ENCODE results near the gene GALNT9. TPM values are rescaled to one million over a fixed set of nuclear protein-coding genes. Genes with fewer than 3 reads are reported as not detected.
"Not testable (repeated sequence)": the region's sequence is repeated elsewhere in the genome, so short reads cannot be mapped to it uniquely, and the experiment has no call there.

The GALNT9 gene
- total RNA-seq, 1 experiment from 2014 or later, result not detected

DNA sequence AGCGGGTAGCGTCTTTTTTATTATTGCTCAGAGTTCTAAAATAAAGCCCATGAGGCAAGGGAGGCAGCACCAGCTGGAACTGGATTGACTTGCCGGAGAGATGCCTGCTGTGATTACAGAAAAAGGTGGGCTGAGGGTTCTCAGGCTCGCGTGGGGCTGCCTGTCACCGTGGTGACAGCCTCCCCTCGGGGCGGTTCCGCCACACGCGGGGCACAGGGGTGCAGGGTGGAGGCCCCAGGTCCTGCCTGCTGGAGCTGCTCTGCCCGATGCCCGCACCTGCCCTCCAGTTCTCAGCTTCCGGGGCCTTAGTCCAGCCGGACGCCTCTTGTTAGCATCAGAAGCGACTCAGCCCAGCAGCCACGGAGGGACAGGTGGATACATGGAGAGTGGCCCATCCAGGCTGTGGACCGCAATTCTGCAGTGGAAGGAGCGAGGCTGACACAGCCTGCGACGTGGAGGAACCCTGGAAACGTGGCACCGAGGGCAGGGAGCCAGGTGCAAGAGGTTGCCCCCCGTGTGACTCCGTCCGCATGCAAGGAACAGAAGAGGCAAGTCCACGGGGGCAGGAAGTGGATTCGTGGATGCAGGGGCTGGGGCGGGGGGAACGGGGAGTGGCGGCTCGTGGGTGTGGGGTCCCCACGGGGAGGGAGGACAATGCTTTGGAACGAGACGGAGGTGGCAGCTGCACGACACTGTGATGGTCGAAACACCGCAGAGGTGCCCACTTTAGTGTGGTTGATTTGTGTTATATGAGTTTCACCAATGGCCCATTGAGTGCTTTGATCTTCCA lies 79.5 kb downstream of the GALNT9 start:
- no peak overlapping the region for H3K4me3 ChIP-seq
- H3K4me1 ChIP-seq (replicated peaks), result no peaks in the 10 kb centered on the region
- no peak for DNase-seq (ENCODE audit: low read depth in 1 of 2, low spot score in 2 of 2)
- H3K36me3 ChIP-seq, result no peaks in the 10 kb centered on the region
- H3K27ac ChIP-seq, result no peak overlapping the region
- H3K27me3 ChIP-seq (replicated peaks), result peaks cover 23% of the 10 kb centered on the region
- no peaks in the 10 kb centered on the region for H3K9me3 ChIP-seq (replicated peaks)

DNA sequence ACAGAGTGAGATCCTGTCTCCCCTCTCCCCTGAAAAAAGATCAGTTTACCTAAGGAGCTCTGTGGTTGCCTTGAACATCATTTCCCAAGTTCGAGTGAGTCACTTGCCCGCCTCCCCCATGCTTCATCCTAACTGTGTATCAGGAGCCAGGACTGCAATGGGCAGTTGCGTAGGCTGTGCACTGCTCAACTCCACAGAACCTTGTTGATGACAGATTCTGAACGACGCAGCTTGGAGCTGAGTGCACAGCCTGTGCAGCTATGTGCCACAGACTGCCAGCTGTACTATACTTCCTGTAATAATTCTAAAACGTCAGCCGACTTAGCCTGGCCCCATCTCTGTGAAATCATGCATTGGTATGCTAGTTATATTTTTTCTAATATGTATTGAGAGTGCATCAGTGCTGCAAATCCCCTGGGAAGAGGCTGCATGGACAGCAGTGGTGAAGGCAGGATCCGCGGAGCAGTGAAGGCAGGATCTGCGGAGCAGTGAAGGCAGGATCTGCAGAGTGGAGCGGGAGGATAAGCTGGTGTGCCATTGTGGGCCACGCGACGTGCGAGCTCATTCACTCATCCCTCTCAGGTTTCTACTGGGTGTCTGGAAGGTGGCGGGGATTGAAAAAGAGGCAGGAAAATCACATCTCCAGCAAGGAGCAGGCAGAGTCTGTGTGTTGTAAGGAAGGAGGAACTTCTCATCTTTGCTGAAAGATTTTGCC lies 80.8 kb downstream of the GALNT9 start:
- no peak for DNase-seq (ENCODE audit: low read depth in 1 of 2, low spot score in 2 of 2)

DNA sequence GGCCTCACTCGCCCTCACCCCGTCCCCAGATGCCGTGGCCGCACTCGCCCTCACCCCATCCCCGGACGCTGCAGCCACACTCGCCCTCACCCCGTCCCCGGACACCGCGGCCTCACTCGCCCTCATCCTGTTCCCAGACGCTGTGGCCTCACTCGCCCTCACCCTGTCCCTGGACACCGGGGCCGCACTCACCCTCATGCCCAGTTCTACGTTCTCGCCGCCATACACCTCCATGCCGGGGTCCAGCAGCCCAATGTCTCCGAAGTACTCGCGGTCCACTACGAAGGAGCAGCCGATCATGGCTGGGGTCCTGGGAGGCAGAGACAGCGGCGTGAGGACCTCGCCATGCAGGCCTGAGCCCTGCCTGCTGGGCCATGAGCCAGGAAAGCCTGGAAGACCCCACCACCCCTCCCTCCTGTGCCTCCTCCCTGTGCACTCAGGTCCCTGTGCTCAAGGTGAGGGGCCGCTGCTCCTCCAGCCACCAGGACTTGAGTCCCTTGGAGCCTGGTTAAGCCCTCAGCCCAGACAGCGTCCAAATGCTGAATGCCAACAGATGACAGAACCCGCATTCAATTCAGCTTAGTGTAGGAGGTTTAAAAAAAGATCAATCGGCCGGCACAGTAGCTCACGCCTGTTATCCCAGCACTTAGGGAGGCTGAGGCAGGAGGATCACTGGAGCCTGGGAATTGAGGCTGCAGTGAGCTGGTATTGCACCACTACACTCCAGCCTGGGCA lies 81.5 kb downstream of the GALNT9 start:
- Histone ChIP-seq H3K4me3 (no peak overlapping the region), H3K27ac (no peak overlapping the region), H3K36me3 (no peaks in the 10 kb centered on the region), H3K4me1 (replicated peaks) (no peaks in the 10 kb centered on the region), H3K27me3 (replicated peaks) (peaks cover 17% of the 10 kb centered on the region), H3K9me3 (replicated peaks) (no peaks in the 10 kb centered on the region)
- no peak for DNase-seq (ENCODE audit: low read depth in 1 of 2, low spot score in 2 of 2)

More for the DNA sequence above, 80.8 kb downstream of the GALNT9 start:
- H3K4me1 ChIP-seq (replicated peaks), result no peaks in the 10 kb centered on the region
- H3K36me3 ChIP-seq, result no peaks in the 10 kb centered on the region
- peaks cover 20% of the 10 kb centered on the region for H3K27me3 ChIP-seq (replicated peaks)
- H3K4me3 ChIP-seq, result no peak overlapping the region
- H3K27ac ChIP-seq, result no peak overlapping the region
- no peaks in the 10 kb centered on the region for H3K9me3 ChIP-seq (replicated peaks)

DNA sequence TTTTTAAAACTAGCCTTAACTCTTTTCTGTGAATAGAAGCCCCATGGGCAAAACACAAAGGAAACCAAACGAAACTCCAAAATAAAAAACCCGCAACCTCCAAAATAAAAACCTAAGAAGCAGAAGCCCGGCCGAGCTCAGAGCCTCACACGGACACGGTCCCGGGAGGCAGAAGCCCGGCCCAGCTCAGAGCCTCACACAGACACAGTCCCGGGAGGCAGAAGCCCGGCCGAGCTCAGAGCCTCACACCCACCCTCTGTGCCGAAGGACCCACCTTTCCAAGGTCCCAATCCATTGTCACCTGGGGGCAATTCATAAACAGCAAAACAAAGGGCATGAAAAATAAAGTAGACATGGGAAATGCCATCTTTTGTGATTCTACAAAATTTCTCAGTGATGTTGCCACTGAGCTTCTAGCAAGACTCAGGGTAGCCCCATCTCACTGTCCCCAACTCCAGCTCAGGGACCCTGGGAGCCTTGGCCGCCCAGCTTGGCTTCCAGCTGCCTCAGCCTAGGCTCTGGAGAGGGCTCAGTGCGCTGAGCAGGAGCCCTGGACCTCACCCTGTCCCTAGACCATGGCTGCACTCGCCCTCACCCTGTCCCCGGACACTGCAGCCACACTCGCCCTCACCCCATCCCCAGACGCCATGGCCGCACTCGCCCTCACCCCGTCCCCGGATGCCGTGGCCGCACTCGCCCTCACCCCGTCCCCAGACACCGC lies 82.2 kb downstream of the GALNT9 start:
- H3K4me1 ChIP-seq (replicated peaks), result no peaks in the 10 kb centered on the region
- H3K27ac ChIP-seq, result no peak overlapping the region
- H3K27me3 ChIP-seq (replicated peaks), result peaks cover 14% of the 10 kb centered on the region
- DNase-seq (ENCODE audit: low read depth in 1 of 2, low spot score in 2 of 2), result no peak
- no peaks in the 10 kb centered on the region for H3K9me3 ChIP-seq (replicated peaks)
- no peaks in the 10 kb centered on the region for H3K36me3 ChIP-seq
- H3K4me3 ChIP-seq, result no peak overlapping the region

DNA sequence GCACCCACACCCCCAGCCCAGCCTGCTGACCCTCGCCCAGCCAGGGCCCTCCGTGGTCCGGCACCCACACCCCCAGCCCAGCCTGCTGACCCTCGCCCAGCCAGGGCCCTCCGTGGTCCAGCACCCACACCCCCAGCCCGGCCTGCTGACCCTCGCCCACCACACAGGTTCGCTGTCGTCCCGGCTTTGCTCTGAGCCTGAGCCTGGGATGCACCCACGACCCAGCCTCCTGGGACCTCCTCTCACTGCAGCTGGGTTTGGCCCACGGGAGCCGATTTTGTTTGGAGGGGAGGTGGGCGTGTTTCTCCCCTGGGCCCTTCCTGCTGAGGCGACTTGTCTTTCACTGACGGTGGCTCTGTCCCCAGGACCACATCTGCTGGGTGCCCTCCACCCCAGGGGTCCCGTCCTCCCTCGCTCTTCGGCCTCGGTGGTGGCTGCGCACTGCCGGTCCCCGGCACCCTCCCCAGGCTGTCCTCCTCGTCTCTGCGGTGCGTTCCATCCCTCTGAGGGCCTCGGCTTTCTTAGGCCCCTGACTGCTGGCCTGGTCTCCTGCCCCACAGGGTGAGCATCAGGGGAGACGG lies 83.8 kb downstream of the GALNT9 start:
- Histone ChIP-seq H3K27ac (no peak overlapping the region), H3K36me3 (no peaks in the 10 kb centered on the region), H3K27me3 (replicated peaks) (peaks cover 10% of the 10 kb centered on the region), H3K9me3 (replicated peaks) (no peaks in the 10 kb centered on the region), H3K4me3 (no peak overlapping the region), H3K4me1 (replicated peaks) (no peaks in the 10 kb centered on the region)
- no peak for DNase-seq (ENCODE audit: low read depth in 1 of 2, low spot score in 2 of 2)

DNA sequence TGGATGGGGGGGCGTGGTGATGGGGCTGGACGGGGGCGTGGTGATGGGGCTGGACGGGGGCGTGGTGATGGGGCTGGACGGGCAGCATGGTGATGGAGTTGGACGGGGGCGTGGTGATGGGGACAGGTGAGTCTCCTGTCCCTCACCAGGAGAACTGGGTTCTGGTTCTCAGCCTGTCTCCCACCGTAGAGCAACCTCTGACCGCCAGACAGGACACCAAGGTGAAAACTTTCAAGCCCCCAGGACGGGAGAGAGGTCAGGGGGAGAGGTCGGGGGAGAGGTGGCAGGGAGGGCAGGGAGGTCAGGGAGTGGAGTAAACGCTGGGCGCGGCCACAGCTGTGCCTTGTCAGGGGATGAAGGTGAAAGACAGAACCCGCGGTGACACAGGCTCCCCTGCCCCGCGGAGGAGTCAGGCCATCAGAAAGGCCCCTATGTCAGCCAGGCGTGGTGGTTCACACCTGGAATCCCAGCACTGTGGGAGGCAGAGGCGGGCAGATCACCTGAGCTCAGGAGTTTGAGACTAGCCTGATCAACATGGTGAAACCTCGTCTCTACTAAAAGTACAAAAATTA lies 84.6 kb downstream of the GALNT9 start:
- Histone ChIP-seq H3K27me3 (replicated peaks) (peaks cover 10% of the 10 kb centered on the region), H3K4me1 (replicated peaks) (no peaks in the 10 kb centered on the region), H3K36me3 (no peaks in the 10 kb centered on the region), H3K4me3 (no peak overlapping the region), H3K27ac (no peak overlapping the region), H3K9me3 (replicated peaks) (no peaks in the 10 kb centered on the region)
- DNase-seq (ENCODE audit: low read depth in 1 of 2, low spot score in 2 of 2), result no peak

DNA sequence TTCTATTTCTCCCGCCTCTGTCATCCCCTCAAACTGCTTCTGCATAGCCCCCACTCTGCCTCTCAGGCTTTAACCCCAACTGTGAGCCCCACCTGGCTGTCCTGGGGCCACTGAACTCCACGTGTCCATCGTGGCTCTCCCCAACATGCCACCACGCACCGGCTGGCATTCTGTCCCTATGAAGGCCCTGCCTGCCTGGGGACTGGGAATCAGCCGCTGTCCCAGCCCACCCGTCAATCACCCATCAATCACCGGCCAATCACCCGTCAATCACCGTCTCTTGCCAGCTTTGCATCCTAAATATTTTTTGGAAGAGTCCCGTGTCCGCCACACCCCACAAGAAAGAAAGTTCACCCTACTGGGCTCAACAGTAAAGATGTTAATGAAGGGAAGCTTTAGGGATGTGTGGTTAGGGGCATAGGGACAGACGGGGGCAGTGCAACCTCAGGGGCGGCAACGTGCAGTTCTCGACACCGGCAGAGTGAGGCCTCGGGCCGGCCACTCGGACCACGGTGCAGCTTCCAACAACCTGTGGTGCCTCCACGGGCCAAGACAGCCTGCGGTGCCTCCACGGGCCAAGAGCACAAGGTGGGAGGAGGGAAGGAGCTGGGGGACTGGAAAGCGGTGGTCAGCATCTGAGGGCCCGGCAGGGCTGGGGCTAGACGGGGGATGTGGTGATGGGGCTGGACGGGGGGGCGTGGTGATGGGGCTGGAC lies 85.6 kb downstream of the GALNT9 start:
- Histone ChIP-seq H3K4me1 (replicated peaks) (no peaks in the 10 kb centered on the region), H3K27me3 (replicated peaks) (0 out of 2 replicates have a peak, but pooled peaks cover 3% of the 10 kb centered on the region), H3K36me3 (no peaks in the 10 kb centered on the region), H3K27ac (no peak overlapping the region), H3K9me3 (replicated peaks) (no peaks in the 10 kb centered on the region), H3K4me3 (no peak overlapping the region)
- no peak for DNase-seq (ENCODE audit: low read depth in 1 of 2, low spot score in 2 of 2)

DNA sequence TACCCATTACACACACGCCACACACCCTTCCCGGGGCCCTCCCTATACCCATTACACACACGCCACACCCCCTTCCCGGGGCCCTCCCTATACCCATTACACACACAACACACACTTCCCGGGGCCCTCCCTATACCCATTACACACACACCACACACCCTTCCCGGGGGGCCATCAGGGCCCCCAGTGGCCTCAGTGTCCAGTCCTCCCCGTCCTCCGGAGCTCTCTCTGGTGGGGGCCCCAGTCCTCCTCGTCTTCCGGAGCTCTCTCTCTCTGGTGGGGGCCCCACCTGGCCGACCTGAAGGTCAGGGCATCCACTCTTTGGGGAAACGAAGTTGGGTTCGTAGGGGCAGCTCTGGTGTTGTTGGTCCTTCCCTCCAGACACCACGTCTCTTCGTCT lies 86.2 kb downstream of the GALNT9 start:
- not testable (repeated sequence) for H3K27ac ChIP-seq; DNase-seq (ENCODE audit: low read depth in 1 of 2, low spot score in 2 of 2); H3K36me3 ChIP-seq; H3K4me3 ChIP-seq; H3K4me1 ChIP-seq (replicated peaks); H3K9me3 ChIP-seq (replicated peaks); H3K27me3 ChIP-seq (replicated peaks)

DNA sequence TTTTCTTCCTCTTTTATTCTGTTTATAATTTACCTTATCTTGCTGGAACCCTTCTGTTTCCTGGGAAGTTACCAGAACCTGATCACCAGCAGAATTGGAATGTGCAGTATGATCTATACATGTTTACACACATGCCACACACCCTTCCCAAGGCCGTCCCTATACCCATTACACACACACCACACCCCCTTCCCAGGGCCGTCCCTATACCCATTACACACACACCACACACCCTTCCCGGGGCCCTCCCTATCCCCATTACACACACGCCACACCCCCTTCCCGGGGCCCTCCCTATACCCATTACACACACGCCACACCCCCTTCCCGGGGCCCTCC lies 88.8 kb downstream of the GALNT9 start:
- not testable (repeated sequence) for H3K4me1 ChIP-seq (replicated peaks); H3K36me3 ChIP-seq; DNase-seq (ENCODE audit: low read depth in 1 of 2, low spot score in 2 of 2); H3K4me3 ChIP-seq; H3K9me3 ChIP-seq (replicated peaks); H3K27me3 ChIP-seq (replicated peaks); H3K27ac ChIP-seq

DNA sequence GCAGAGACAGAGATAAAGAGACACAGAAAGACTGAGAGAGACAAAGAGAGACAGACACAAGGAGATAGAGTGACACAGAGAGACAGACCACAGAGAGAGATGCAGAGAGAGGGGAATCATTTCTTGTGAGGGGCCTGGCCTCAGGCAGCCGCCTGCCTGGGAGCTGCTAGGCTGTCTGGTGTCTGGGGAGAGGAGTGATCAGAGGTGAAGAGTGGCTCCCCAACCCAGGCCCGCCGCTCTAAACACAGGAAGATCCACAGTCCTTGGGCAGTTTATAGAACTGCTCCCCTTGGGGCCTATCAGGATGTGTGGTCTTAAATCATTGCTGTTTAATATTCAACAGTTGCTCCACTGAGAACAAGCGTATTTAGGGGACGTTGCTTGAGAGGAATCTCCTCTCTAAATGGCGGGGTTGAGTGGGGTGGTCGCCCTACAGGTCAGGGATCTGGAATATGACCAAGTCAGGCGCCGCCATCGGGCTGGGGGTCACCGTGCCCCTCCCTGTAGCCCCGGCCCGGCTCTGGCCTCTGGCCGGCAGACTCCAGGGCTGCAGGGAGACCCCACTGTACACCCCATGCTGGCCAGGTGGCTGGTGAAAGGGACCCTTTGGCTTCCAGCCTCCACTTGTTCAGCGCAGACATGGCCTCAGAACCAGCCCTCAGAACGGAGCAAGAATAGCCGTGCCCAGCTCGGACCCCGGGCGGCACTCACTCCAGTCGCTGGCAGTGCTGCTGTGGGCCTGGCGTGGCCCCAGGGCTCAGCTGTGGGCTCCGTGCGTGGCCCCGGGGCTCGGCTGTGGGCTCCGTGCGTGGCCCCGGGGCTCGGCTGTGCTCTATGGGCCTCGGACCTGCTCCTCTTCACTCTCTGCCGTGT lies 89.4 kb downstream of the GALNT9 start:
- DNase-seq (ENCODE audit: low read depth in 1 of 2, low spot score in 2 of 2), result no peak
- H3K27me3 ChIP-seq (replicated peaks), result no peaks in the 10 kb centered on the region

DNA sequence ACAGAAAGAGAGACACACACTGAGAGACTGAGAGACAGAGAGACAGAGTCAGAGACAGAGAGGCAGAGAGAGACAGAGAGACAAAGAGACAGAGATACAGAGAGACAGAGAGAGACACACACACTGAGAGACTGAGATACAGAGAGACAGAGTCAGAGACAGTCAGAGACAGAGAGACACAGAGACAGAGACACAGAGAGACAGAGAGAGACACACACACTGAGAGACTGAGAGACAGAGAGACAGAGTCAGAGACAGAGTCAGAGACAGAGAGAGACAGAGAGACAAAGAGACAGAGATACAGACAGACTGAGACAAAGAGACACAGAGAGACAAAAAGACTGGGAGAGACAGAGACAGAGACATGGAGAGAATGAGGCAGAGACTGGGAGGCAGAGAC lies 90.0 kb downstream of the GALNT9 start:
- Histone ChIP-seq H3K27me3 (replicated peaks) (no peaks in the 10 kb centered on the region), H3K36me3 (no peaks in the 10 kb centered on the region), H3K27ac (no peak overlapping the region), H3K9me3 (replicated peaks) (no peaks in the 10 kb centered on the region), H3K4me1 (replicated peaks) (no peaks in the 10 kb centered on the region), H3K4me3 (no peak overlapping the region)
- no peak for DNase-seq (ENCODE audit: low read depth in 1 of 2, low spot score in 2 of 2)

More for the DNA sequence above, 89.4 kb downstream of the GALNT9 start:
- H3K27ac ChIP-seq, result no peak overlapping the region
- no peaks in the 10 kb centered on the region for H3K9me3 ChIP-seq (replicated peaks)
- no peaks in the 10 kb centered on the region for H3K4me1 ChIP-seq (replicated peaks)
- no peak overlapping the region for H3K4me3 ChIP-seq
- no peaks in the 10 kb centered on the region for H3K36me3 ChIP-seq

DNA sequence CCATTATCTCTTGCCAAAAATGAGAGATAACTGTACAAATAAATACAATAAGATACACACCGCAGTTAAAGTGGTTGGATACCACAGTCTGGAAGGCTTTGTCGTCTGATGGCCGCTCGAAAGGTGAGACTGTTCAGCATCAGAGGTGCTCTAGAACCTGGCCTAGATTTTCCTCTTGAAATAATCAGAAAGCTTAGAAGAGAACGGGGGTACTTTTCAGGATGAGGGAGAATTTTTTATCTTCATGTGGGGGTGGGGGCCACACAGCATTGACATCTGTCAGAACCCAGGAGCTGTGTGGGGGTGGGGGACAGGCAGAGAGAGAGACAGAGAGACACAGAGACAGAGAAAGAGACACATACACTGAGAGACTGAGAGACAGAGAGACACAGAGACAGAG lies 90.5 kb downstream of the GALNT9 start:
- Histone ChIP-seq H3K36me3 (no peaks in the 10 kb centered on the region), H3K27me3 (replicated peaks) (no peaks in the 10 kb centered on the region), H3K4me1 (replicated peaks) (no peaks in the 10 kb centered on the region), H3K27ac (no peak overlapping the region), H3K9me3 (replicated peaks) (no peaks in the 10 kb centered on the region), H3K4me3 (no peak overlapping the region)
- no peak for DNase-seq (ENCODE audit: low read depth in 1 of 2, low spot score in 2 of 2)
